Non-pigmented ciliary epithelial cell (primary cell): ENCODE data around the gene UBE2Q2.
"Not testable (repeated sequence)": the region's sequence is repeated elsewhere in the genome, so short reads cannot be mapped to it uniquely, and the experiment has no call there.

Experiments used
- DNase-seq: peaks from one replicate; pipeline ENCODE4 v3.0.0-alpha.2; 2010; ENCODE audit warnings: low read depth

The UBE2Q2 gene

DNA sequence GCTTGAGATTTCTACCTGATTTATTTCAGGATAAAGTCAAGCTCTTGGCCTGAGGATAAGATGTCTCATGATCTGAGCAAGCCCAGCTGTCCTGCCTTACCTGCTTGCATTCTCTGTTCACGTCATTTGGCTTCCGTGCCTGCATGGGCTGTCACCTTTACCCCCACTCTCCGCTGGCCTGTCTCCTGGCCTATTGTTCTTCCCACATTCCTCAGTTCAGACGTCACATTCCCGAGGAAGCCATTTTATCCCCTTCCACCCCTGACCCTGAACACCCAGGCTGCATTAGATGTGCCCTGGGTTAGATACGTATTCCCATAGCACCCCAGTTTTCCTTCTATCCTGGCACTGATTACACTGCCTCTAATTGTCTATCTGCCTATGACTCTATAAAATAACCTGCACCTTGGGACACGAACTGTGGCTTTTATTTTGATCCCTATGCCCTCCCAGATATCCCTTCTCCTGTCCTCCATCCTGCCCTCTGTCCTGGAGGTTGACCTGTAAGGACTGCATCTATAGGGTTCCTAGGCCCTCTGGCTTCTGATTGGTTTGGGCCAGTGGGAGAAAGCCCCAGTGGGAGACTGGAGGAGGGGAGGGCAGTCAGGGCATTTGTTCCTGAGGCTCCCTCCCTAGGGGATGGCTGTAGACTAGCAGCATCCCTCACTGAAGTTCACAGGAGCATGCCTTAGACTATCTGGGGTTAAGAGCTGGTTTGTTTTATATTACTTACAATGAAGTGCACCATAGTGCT lies 19.2 kb upstream of the UBE2Q2 start:
- no peak for DNase-seq

DNA sequence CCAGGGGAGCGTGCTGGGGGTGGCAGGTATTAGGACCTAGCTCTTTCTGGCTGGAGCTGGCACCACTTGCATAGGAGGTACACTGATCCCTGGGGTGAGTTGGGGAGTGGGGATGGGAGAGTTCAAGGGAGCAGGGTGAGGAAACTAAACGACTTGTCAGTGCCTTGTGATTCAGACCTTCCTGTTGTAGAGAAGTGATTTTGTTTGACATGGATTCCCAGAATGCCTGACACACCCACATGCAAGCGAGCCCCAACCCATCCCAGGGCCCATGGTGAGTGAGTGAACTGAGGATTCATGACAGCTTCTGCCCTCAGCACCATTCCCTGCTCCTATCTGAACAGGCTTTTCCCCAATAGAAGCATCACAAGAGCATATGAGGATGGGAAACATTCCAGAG lies 15.6 kb upstream of the UBE2Q2 start:
- DNase-seq: no peak

DNA sequence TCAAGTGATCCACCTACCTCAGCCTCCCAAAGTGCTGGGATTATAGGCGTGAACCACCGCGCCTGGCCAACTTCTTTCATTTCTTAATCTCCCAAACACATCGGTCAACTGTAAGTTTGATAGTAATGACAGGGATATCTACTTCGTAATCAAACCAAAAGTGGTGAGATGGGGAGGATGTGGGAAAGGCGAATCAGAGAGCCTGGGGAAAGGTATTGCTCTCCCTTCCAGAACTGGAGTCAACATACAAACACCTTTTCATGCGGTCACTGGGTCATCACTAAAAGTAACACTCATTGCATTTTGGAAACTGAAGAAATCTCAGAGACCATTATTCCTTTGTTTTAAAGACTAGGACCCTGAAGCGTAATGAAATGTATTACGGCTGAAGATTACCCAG lies 14.8 kb upstream of the UBE2Q2 start:
- no peak for DNase-seq

DNA sequence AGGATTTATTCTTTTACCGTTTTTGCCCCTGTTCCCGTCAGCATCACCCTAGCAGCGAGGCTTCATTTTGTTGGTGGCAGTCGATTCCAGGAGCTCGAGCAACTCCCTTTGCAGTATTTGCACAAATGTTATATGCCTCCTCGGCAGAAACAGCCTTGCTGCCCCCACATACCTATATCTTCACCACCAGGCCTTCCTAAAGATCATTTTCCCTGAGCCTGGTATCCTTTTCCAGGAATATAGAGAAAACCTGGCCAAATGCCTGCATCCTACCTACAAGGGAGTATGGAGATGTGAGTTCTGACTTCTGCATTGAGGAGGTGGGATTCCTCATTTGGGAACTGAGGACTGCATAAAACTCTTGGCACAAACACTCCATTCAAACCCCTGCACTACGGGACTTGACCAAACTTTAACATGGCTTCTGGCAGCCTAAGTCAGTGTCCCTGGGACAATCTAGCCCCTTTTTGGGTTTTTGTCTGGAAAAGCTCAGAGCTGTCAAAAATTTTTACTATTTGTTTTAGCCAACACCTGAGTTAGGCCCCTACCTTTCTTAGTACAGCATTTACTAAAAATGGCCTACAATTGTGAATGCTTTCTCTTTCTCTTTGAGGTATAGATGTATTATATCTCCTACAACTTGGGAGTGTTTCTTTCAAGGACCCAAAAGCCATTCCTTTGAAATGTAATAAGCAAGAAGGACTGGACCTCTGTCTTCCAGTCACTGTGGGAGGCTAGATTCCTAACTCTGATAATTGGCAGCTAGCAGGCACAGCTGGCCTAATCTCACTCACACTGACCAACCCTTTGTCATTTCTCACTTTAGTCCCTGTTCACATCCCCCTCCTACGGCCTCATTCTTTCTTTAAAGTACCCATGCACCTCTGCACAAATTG lies 12.1 kb upstream of the UBE2Q2 start:
- DNase-seq: no peak

DNA sequence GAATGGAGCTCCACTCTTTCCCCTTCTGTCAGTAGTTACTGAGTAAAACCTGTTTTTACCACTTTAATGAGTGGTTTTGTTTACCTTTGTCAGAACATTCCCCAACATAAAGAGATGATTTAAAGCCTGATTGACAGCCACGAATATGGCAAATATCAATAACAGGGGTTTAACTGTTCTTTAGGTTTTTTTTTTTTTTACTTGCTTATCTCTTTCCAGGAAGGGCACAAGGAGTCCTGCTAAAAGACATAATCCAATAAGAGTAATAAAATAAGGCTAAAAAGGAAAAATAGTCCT lies 11.5 kb upstream of the UBE2Q2 start:
- no peak for DNase-seq

DNA sequence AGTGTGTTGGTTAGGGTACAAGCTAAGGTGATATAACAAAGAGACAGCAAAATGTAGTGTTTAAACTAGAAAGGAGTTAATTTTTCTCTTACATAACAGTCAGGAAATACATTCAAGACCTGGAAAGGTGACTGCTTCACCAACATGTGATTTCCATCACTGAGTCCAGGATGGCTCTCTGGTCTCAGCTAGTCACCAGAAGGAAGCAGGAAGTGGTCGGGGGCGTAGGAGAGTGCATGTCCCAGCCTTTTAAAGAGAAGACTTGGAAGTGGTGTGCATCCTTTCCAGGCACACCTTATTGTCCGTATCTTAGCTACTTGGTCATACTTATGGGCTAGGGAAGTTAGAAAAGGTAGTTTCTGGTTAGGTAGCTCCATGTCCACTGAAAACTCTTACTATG lies 11.1 kb upstream of the UBE2Q2 start:
- DNase-seq: no peak

DNA sequence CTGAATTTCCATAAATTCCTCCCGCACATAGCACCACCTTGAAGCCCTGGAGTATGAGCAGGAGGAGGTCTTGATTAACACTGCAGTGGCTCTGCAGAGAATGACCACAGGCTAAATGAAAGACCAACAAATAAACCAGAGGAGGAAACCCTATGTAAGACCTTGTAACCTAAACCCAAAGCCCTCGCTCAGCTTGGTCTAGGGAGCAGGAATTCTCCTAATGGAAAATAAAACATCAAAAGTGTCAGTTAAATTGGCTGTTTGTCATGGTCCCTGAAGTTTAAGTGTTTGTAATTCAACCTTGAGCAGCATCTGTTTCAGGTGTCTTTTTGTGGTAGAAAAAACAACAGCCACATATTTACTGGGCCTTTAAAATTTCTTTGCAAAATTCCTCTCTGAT lies 9.2 kb upstream of the UBE2Q2 start:
- no peak for DNase-seq

DNA sequence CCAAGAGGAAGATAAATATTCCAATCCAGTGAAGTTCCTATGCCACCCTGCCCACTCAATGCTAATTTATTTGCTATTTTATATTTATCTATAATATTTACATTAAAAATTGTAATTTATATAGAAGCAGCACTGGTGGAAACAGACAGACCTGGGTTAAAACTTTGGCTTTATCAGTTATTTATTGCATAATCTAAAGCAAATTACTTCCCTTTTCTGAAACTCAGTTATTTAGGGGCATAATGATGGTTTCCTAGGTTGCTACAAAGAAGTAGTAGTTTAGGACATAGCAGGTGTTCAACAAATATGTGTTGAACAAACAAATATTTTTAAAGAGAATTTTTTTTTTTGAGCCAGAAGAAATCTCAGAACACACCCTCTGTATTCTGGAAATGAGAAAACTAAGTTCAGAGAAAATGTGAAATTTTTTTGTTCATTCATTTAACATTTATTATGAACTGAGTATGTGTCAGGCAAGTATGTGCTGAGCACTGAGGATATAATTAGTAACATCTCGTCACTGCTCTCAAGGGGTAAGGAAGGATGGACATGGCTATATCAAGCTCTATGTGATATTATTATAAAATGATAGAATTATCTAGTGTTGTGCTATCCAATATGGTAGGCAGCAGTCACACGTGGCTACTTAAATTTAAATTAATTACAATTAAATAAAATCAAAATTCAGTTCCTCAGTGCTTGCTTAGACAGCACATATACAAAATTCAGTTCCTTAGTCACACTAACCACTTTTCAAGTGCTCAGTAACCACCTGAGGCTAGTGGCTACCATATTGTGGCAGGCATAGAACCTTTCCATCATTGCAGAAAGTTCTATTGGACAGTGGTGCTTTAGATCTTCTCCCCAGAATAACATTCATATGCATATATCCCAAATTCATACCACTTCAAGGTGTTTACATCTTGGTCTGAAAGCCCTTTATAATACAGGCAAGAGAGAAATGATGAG lies 7.0 kb upstream of the UBE2Q2 start:
- DNase-seq: no peak

DNA sequence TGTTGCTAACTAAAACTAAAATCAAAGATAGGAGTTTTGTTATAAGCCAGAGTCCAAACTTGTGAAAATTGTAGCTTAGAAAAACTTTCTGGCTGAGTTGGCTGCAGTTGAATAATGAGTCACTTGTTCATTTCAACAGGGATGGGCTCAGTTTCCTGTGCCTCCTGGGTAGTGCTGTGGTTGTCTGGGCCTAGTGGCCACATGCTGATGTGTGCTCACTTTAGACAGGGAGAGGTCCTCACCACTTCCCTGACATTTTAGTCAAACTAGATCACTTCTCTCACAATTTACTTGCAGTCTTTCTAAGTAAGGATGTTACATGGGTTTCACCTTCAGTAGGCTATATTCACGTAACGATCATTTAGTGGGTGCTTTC lies 6.3 kb upstream of the UBE2Q2 start:
- peak; percentile 61 for DNase-seq

DNA sequence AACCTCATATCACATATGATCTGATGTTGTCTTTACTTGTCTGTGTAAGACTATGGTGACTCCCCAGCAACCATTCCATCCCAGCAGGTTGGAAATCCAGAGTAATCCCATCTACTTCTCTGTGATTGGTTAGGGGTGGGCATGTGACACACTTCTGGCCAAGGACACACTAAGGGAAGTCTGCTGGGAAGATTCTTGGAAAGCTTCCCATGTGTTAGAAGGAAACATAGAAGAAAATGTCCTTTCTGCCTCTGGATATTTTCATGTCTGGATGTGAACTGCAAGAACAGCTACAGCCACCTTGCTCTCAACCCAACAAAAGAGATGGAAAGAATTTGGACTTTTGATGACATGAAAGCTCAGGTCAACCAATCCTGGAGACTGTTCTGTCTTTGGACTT lies 2.6 kb upstream of the UBE2Q2 start:
- DNase-seq: peak; percentile 43

DNA sequence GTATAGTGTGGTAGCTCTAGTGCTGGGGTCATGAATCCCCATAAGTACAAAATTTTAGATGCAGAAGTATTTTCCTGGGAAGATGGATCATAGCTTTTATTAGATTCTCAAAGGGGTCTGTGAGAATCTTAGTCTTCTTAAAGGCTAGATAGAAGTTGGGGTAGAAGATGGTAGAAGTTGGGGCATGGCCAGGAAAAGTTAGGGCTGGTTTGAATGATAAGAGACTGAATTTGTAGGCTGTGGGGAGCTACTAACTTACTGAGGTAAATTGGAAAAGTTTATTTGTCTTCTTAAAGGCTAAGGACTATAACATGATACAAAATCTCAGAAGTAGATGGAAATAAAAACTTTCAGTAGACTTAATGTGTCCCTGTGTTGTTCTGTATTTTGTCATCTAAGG lies 1.6 kb upstream of the UBE2Q2 start:
- DNase-seq: no peak

DNA sequence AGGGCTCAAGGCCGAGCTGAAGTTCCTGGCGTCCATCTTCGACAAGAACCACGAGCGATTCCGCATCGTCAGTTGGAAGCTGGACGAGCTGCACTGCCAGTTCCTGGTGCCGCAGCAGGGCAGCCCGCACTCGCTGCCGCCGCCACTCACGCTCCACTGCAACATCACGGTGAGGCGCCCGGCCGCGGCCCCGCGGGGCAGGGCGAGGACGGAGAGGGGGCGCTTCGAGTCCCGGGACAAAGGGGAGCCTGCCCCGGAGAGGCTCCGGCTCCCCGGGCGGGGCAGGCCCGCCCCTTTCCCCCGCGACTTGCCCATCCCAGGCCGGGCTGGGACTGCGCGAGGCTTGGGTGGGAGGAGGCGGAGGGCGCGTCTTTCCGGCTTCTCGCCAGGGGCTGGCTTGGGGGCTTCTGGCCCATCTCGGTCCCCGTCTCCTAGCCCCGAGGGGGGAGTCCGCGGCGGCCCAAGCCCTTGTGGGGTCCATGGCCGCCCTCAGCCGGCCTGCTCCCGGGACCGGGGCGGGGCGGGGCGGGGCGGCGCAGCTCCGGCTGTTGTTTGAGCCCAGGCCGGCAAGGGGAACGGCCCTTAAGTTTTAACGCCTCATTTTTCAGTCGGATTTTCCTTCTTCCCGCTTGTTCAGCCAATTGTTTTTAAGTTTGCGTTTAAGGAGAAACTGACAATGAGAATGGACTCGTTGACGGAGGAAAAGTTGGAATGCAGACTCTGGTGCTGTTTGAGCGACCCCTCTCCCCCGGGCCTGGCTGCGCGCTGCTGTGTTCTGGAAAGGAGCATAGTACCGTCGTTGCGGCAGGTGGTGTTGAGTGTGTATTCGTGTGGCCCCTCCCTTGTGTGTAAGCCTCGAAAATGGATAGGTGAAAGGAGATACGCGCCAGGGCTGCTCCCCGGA lies 683 bp downstream of the UBE2Q2 start:
- no peak for DNase-seq

DNA sequence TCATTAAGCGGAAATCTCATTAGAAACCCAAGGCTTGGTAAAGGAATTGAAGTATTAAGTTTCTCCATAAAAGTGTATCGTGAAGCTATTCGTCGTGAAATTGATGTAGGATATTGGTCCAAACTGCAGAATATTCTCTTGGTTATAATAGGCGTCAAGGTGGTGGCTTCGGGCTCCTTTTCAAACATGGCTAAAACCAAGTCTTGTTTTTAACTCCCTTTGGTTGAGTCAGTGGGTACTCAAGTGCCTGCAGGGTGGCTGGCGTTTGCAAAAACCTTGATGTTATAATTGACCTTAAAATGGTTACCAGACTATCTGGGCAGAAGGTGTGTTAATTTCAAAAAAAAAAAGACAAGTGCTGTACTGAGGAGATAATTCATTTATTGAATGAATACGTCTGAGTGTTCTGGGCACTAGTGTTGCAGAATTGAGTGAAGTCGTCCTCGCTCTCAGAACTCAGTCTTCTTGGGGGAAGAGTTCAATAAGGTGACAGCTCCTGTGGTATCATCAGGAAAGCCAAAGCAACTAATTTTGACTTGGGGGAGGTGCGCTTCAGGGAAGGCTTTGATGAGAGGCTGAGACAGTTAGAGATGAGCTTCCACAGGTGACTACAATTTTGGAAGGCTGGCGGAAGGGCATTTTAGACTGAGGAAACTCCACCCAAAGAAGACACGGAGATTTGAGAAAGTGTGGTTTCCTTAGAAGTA lies 1.5 kb downstream of the UBE2Q2 start:
- DNase-seq: no peak

DNA sequence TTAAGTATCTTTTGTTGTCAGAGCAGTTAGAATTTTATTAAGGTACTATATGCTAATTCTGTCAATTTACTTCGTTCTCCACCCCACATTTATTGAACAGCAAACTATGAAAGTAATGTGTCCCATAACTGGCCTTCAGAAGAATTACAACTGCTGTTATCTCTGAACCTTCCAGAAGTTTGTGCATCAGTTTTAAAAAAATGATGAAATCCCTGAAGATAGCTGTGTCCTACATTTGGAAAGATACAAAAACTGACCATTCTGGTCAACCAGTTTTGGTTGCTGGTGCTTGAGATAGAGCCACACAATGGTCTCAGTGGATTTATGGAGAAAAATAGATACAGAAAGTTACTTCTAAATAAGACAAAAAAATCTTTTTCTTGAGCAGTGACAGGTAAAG lies 5.9 kb downstream of the UBE2Q2 start:
- DNase-seq: no peak

DNA sequence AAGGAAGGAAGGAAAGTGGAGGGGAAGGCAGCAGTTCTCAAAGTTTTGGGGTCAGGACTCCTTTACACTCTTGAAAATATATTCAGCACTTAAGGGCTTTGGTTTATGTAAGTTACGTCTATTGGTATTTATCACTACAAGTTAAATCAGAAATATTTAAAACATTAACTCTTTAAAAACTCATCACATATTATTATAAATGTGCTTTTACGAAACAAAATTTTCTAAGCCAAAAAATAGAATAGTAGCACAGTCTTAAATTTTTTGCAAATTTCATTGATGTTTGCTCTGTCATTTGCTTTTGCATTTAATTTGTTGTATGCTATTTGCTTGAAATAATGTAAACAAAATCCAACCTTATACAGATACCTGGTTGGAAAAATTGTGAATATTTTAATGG lies 7.5 kb downstream of the UBE2Q2 start:
- no peak for DNase-seq

DNA sequence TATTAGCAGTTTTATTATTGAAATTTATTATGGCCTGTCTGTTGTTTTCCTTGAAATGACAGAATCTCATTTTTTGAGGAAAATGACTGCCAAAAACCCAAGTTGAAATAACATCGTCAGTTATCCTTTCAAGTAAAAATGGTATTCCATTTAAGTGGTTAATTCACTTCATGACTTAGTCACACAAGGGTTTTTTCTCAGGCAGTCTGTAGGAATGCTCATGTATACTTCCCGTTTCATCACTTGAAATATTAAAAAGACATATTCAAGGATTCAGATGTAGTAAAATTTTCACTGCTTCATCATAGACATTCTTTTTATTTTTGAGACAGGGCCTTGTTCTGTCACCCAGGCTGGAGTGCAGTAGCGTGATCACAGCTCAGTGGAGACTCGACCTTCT lies 8.3 kb downstream of the UBE2Q2 start:
- DNase-seq: not testable (repeated sequence)

DNA sequence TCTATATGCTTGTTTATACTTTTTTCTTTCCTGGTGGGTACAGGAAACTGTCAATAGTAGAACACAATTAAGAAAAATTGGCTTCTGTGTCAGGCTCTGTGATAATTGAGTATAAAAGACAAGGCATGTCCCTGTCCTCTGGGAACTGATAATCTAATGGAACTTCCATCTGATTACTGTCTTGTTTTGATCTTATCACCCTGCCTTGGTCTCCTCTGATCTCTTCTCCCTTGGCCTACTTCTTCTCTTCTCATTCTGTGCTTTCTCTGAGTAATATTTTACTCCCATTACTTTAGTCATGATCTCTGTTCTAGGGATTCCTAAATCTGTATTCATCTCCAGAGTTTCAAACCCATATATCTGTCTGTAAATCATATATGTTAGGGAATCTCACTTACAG lies 14.6 kb downstream of the UBE2Q2 start:
- no peak for DNase-seq

DNA sequence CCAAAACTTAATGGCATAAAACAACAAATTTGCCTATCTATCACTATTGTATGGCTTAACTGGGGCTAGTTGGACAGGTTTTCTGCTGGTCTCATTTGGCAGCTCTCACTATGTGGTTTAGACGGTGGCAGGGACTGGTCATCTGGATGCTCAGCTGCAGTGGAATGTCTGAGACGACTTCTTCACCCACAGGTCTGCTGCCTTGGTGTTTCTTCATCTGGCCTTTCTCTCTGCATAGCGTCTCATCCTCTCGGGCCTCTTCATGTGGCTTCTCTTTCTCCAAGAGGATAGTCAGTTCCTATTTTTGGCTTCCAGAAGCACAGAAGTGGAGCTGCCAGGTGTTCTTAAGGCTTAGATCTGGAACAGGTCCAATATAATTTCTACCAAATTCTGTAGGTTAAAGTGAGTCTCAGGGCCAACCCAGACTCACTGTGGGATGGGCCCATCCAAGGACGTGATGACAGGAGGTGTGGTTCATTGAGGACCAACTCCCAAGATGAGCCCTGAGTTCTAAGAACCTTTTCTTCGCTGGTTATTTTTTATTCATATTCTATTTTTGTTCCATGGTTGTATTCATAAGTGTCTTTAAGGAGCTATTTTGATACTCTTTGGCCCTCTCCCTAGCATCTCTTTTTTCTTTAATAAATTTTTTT lies 18.6 kb downstream of the UBE2Q2 start:
- no peak for DNase-seq

DNA sequence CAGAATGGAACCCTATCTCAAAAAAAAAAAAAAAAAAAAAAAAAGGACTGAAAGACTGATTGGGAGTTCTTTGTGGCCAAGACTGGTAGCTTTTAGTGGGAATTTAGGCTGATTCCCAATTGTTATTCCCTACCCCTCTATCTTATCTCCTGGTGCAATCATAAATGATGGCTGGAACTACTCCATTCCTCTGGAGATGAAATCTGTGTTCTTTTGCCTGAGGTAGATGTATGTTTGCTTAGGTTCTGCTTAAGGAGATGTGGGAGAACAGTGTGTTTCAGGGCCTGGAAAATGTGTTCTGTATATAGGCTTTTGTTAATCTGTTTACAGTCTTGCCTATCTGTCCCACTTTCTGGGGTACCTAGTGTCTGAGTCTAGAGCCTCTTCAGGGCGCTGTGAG lies 19.5 kb downstream of the UBE2Q2 start:
- no peak for DNase-seq
